ENCODE measurements around the gene HMGA1. TPM values are rescaled to one million over a fixed set of nuclear protein-coding genes. Genes with fewer than 3 reads are reported as not detected.
A peak's percentile ranks its signal among the peaks of the same experiment; 100 is the strongest.

HMGA1 gene
- total and polyA plus RNA-seq, 10 of the 15 experiments (the other 5 are each of a cell fraction or from before 2014, with no cell fraction given) = 13.4 to 885 (median 508) TPM

DNA sequence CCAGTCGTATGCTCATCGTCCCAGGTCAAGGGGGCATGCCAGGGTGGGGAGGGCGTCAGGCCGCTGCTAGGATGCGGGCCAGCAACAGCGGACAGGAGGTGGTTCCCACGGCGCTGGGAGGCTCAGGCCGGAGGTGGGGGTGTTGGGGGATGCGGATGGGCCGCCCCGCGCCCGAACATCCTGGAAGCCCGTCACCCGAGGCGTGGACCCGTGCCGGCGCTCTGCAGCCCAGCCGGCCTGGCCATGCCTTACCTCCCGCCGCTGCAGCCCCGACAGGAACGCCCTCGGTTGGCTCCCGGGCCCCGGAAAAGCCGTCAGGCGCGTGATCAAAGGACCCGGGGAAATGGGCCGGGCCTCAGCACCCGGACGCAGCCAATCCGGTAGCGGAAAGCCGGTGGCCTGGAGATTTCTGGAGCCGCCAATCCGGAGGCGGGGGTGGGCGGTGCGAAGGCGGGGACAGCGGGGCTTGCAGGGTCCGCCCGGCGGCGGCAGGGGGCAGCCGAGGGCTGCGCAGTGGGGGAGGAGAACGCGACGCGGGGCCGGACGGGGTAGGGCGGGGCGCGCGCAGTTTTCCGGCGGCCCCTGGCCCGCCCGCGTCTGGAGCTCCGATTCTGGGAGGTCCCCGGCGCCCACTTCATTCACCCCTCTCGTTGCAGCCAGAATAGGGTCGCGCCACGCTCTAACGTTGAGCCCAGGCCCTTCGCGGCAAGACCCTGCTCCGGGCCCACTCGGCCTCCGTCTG is 12.2 kb downstream of the HMGA1 start, which contains the start of gene SMIM29 (continued):
- TF ChIP-seq, protein P1, sequence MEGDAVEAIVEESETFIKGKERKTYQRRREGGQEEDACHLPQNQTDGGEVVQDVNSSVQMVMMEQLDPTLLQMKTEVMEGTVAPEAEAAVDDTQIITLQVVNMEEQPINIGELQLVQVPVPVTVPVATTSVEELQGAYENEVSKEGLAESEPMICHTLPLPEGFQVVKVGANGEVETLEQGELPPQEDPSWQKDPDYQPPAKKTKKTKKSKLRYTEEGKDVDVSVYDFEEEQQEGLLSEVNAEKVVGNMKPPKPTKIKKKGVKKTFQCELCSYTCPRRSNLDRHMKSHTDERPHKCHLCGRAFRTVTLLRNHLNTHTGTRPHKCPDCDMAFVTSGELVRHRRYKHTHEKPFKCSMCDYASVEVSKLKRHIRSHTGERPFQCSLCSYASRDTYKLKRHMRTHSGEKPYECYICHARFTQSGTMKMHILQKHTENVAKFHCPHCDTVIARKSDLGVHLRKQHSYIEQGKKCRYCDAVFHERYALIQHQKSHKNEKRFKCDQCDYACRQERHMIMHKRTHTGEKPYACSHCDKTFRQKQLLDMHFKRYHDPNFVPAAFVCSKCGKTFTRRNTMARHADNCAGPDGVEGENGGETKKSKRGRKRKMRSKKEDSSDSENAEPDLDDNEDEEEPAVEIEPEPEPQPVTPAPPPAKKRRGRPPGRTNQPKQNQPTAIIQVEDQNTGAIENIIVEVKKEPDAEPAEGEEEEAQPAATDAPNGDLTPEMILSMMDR (IDR thresholded peaks at IDR 0.05 in 2 of 3, conservative IDR thresholded peaks at IDR 0.05 in 1 of 3; ENCODE audit: control insufficient read depth in 2 of 3, extremely low read depth in 1 of 3, insufficient read depth in 1 of 3, low read depth in 3 of 3, low read length in 3 of 3) = peak; percentile 82 to 86 (median 86)
- peak; percentile 41 for TF ChIP-seq HCFC1 (IDR thresholded peaks at IDR 0.05; ENCODE audit: low read length)
- TF ChIP-seq BHLHE40 (IDR thresholded peaks at IDR 0.05; ENCODE audit: borderline replicate concordance in 1 of 2, low read depth in 2 of 2, low read length in 1 of 2) = peak; percentile 72 to 87; a peak in 3 of 4 replicates
- TF ChIP-seq SPI1 (IDR thresholded peaks at IDR 0.05; ENCODE audit: borderline replicate concordance, insufficient read depth, low read depth, low read length) = no peak
- TF ChIP-seq, protein P2, sequence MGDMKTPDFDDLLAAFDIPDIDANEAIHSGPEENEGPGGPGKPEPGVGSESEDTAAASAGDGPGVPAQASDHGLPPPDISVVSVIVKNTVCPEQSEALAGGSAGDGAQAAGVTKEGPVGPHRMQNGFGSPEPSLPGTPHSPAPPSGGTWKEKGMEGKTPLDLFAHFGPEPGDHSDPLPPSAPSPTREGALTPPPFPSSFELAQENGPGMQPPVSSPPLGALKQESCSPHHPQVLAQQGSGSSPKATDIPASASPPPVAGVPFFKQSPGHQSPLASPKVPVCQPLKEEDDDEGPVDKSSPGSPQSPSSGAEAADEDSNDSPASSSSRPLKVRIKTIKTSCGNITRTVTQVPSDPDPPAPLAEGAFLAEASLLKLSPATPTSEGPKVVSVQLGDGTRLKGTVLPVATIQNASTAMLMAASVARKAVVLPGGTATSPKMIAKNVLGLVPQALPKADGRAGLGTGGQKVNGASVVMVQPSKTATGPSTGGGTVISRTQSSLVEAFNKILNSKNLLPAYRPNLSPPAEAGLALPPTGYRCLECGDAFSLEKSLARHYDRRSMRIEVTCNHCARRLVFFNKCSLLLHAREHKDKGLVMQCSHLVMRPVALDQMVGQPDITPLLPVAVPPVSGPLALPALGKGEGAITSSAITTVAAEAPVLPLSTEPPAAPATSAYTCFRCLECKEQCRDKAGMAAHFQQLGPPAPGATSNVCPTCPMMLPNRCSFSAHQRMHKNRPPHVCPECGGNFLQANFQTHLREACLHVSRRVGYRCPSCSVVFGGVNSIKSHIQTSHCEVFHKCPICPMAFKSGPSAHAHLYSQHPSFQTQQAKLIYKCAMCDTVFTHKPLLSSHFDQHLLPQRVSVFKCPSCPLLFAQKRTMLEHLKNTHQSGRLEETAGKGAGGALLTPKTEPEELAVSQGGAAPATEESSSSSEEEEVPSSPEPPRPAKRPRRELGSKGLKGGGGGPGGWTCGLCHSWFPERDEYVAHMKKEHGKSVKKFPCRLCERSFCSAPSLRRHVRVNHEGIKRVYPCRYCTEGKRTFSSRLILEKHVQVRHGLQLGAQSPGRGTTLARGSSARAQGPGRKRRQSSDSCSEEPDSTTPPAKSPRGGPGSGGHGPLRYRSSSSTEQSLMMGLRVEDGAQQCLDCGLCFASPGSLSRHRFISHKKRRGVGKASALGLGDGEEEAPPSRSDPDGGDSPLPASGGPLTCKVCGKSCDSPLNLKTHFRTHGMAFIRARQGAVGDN (IDR thresholded peaks at IDR 0.05) = 0 out of 2 replicates have a peak, but pooled peaks have one; percentile 29
- TF ChIP-seq IKZF1 (conservative IDR thresholded peaks at IDR 0.05) = peak; percentile 69
- peak; percentile 89 for TF ChIP-seq MXI1 (IDR thresholded peaks at IDR 0.05; ENCODE audit: low read depth, low read length)
- 0 out of 3 replicates have a peak, but pooled peaks have one; percentile 17 for TF ChIP-seq POU2F2 (IDR thresholded peaks at IDR 0.05; ENCODE audit: borderline replicate concordance, low read depth, low read length)
- no peak for TF ChIP-seq IRF4 (IDR thresholded peaks at IDR 0.05; ENCODE audit: low read depth, low read length)
- TF ChIP-seq, protein P3, sequence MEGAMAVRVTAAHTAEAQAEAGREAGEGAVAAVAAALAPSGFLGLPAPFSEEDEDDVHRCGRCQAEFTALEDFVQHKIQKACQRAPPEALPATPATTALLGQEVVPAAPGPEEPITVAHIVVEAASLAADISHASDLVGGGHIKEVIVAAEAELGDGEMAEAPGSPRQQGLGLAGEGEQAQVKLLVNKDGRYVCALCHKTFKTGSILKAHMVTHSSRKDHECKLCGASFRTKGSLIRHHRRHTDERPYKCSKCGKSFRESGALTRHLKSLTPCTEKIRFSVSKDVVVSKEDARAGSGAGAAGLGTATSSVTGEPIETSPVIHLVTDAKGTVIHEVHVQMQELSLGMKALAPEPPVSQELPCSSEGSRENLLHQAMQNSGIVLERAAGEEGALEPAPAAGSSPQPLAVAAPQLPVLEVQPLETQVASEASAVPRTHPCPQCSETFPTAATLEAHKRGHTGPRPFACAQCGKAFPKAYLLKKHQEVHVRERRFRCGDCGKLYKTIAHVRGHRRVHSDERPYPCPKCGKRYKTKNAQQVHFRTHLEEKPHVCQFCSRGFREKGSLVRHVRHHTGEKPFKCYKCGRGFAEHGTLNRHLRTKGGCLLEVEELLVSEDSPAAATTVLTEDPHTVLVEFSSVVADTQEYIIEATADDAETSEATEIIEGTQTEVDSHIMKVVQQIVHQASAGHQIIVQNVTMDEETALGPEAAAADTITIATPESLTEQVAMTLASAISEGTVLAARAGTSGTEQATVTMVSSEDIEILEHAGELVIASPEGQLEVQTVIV (IDR thresholded peaks at IDR 0.05; ENCODE audit: borderline replicate concordance, partially characterized antibody) = peak; percentile 17
- 0 out of 2 replicates have a peak, but pooled peaks have one; percentile 31 for TF ChIP-seq POLR2AphosphoS5 (IDR thresholded peaks at IDR 0.05; ENCODE audit: low read length)
- TF ChIP-seq RAD21 (IDR thresholded peaks at IDR 0.05; ENCODE audit: insufficient read depth, low read depth, low read length) = peak; percentile 81
- TF ChIP-seq TARDBP (IDR thresholded peaks at IDR 0.05; ENCODE audit: borderline replicate concordance) = no peak
- no peak; the same call in 1 of the 2 replicates for TF ChIP-seq NBN (IDR thresholded peaks at IDR 0.05)
- peak; percentile 51 for TF ChIP-seq KLF5 (IDR thresholded peaks at IDR 0.05; ENCODE audit: partially characterized antibody)
- 0 out of 2 replicates have a peak, but pooled peaks have one; percentile 33 for TF ChIP-seq TBL1XR1 (IDR thresholded peaks at IDR 0.05; ENCODE audit: low read depth, low read length)
- TF ChIP-seq RBBP5 (conservative IDR thresholded peaks at IDR 0.05) = no peak

Measured in GM12878 (cell line).